A673 (cell line): ENCODE measurements around the gene UCP3.

Experiments
- EZH2 ChIP-seq: fragments of 200-600 bp; sonication (generic); IDR thresholded peaks from 2 replicates; pipeline ENCODE4 v1.6.1; 2017; ENCODE audit warnings: borderline replicate concordance, low read depth, mild to moderate bottlenecking, mixed read lengths, antibody characterized with exemption, low read length; ENCODE audit not compliant: poor library complexity, severe bottlenecking
- TF ChIP-seq, protein P1 (sequence below): fragments of 300-800, 200-600 bp; sonication (generic); conservative IDR thresholded peaks from 2 replicates; pipeline ENCODE4 v1.5.1; 2017; ENCODE audit warnings: low read depth, mild to moderate bottlenecking, antibody characterized with exemption, low read length, moderate library complexity, mixed read lengths

DNA sequence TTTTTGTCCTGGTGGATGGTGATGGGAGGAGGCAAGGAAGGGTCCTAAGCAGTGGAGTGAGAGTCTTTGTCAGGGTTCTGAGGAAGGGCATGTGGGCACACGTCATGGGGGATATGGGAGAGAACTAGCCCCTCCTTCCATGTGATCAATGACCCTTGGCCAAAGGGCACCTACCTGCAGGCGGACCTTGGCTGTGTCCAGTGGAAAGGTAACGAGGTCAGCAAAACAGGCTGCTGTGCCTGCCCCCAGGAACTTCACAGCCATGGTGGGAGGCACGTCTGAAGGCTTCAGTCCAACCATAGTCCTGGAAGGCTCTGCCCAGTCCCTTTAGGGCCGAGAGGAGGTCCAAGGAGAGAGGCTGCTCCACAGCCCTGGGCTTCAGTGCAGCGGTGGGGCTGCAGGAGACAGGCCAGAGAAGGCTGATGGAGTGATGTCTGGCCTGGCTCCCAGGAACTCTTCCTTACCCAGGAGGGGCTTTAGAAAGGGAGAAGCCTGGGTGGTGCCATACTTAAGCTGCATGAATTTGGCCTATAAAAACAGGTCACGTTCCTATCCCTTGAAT lies 2.1 kb downstream of the UCP3 start:
- TF ChIP-seq, protein P1, sequence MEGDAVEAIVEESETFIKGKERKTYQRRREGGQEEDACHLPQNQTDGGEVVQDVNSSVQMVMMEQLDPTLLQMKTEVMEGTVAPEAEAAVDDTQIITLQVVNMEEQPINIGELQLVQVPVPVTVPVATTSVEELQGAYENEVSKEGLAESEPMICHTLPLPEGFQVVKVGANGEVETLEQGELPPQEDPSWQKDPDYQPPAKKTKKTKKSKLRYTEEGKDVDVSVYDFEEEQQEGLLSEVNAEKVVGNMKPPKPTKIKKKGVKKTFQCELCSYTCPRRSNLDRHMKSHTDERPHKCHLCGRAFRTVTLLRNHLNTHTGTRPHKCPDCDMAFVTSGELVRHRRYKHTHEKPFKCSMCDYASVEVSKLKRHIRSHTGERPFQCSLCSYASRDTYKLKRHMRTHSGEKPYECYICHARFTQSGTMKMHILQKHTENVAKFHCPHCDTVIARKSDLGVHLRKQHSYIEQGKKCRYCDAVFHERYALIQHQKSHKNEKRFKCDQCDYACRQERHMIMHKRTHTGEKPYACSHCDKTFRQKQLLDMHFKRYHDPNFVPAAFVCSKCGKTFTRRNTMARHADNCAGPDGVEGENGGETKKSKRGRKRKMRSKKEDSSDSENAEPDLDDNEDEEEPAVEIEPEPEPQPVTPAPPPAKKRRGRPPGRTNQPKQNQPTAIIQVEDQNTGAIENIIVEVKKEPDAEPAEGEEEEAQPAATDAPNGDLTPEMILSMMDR: no peak
- TF ChIP-seq EZH2: no peak
